H9 (cell line): ENCODE measurements around the gene RYR1. TPM values are rescaled to one million over a fixed set of nuclear protein-coding genes. Genes with fewer than 3 reads are reported as not detected.

ENCODE experiments used
- DNase-seq: peaks from one replicate; pipeline ENCODE4 v3.0.0-alpha.2; 2017
- H2AFZ ChIP-seq: one replicate; pipeline ENCODE4 v1.6.1; 2013; ENCODE audit warnings: mild to moderate bottlenecking, low read length, control low read depth, moderate library complexity
- H2AK5ac ChIP-seq: 2 replicates; pipeline ENCODE4 v1.6.1; 2013; ENCODE audit warnings: low read length, control low read depth, mixed read lengths; ENCODE audit not compliant: insufficient read length
- H2BK120ac ChIP-seq: one replicate; pipeline ENCODE4 v1.6.1; 2013; ENCODE audit warnings: low read depth, mild to moderate bottlenecking, low read length, control low read depth, inconsistent platforms; ENCODE audit not compliant: poor library complexity, severe bottlenecking
- H2BK12ac ChIP-seq: 2 replicates; pipeline ENCODE4 v1.6.1; 2013; ENCODE audit warnings: low read length, control low read depth, mixed read lengths, low read depth; ENCODE audit not compliant: insufficient read length
- H2BK15ac ChIP-seq: 2 replicates; pipeline ENCODE4 v1.6.1; 2013; ENCODE audit warnings: low read depth, low read length, control low read depth
- H2BK20ac ChIP-seq: one replicate; pipeline ENCODE4 v1.6.1; 2013; ENCODE audit warnings: low read depth, mild to moderate bottlenecking, low read length, control low read depth, inconsistent platforms; ENCODE audit not compliant: poor library complexity, severe bottlenecking
- H2BK5ac ChIP-seq: 2 replicates; pipeline ENCODE4 v1.6.1; 2013; ENCODE audit warnings: low read length, control low read depth, mixed read lengths; ENCODE audit not compliant: insufficient read length
- H3K14ac ChIP-seq: 2 replicates; pipeline ENCODE4 v1.6.1; 2013; ENCODE audit warnings: low read length, control low read depth; ENCODE audit not compliant: insufficient read depth
- H3K18ac ChIP-seq: 2 replicates; pipeline ENCODE4 v1.6.1; 2013; ENCODE audit warnings: low read depth, mild to moderate bottlenecking, mixed read lengths, low read length, control low read depth; ENCODE audit not compliant: insufficient read length
- H3K23ac ChIP-seq: 2 replicates; pipeline ENCODE4 v1.6.1; 2013; ENCODE audit warnings: low read length, control low read depth, mixed read lengths, low read depth; ENCODE audit not compliant: insufficient read length
- H3K23me2 ChIP-seq: 2 replicates; pipeline ENCODE4 v1.6.1; 2013; ENCODE audit warnings: low read depth, mild to moderate bottlenecking, mixed read lengths, low read length, control low read depth; ENCODE audit not compliant: insufficient read length, poor library complexity, severe bottlenecking
- H3K27ac ChIP-seq: 2 replicates; pipeline ENCODE4 v1.5.1; 2013; ENCODE audit warnings: low read length, control low read depth, mixed read lengths, low read depth; ENCODE audit not compliant: insufficient read length
- H3K27me3 ChIP-seq: 2 replicates; pipeline ENCODE4 v1.6.1; 2013; ENCODE audit warnings: low read length, control low read depth, inconsistent platforms; ENCODE audit not compliant: insufficient read depth
- H3K4ac ChIP-seq: 2 replicates; pipeline ENCODE4 v1.6.1; 2013; ENCODE audit warnings: low read depth, mild to moderate bottlenecking, control low read depth, inconsistent platforms, low read length, moderate library complexity
- H3K4me1 ChIP-seq: 2 replicates; pipeline ENCODE4 v1.6.1; 2013; ENCODE audit warnings: low read length, control low read depth, inconsistent platforms; ENCODE audit not compliant: insufficient read depth
- H3K4me2 ChIP-seq: 2 replicates; pipeline ENCODE4 v1.6.1; 2013; ENCODE audit warnings: low read length, control low read depth, mixed read lengths; ENCODE audit not compliant: insufficient read length, insufficient read depth
- H3K56ac ChIP-seq: 2 replicates; pipeline ENCODE4 v1.6.1; 2013; ENCODE audit warnings: low read depth, mild to moderate bottlenecking, mixed read lengths, low read length, control low read depth; ENCODE audit not compliant: insufficient read length
- H3K79me1 ChIP-seq: 2 replicates; pipeline ENCODE4 v1.6.1; 2013; ENCODE audit warnings: low read depth, mild to moderate bottlenecking, moderate library complexity, low read length, control low read depth, inconsistent platforms; ENCODE audit not compliant: insufficient read depth, poor library complexity, severe bottlenecking
- H3K79me2 ChIP-seq: 2 replicates; pipeline ENCODE4 v1.6.1; 2013; ENCODE audit warnings: low read length, control low read depth, inconsistent platforms; ENCODE audit not compliant: insufficient read depth
- H3K9ac ChIP-seq: 2 replicates; pipeline ENCODE4 v1.6.1; 2013; ENCODE audit warnings: low read length, control low read depth, mixed read lengths; ENCODE audit not compliant: insufficient read length; ENCODE audit errors: extremely low read depth
- H3K9me3 ChIP-seq: one replicate; pipeline ENCODE4 v1.6.1; 2013; ENCODE audit warnings: low read depth, low read length, inconsistent platforms; ENCODE audit not compliant: control insufficient read depth
- H3T11ph ChIP-seq: one replicate; pipeline ENCODE4 v1.6.1; 2013; ENCODE audit warnings: mild to moderate bottlenecking, low read length, control low read depth, inconsistent platforms
- H4K20me1 ChIP-seq: one replicate; pipeline ENCODE4 v1.6.1; 2013; ENCODE audit not compliant: control insufficient read depth, insufficient read length, insufficient read depth
- H4K5ac ChIP-seq: 2 replicates; pipeline ENCODE4 v1.6.1; 2013; ENCODE audit warnings: low read depth, mild to moderate bottlenecking, mixed read lengths, low read length, control low read depth; ENCODE audit not compliant: insufficient read length
- H4K8ac ChIP-seq: replicated peaks from 2 replicates; pipeline ENCODE4 v1.6.1; 2013; ENCODE audit warnings: low read length, control low read depth, mixed read lengths, low read depth; ENCODE audit not compliant: insufficient read length
- H4K91ac ChIP-seq: 2 replicates; pipeline ENCODE4 v1.6.1; 2013; ENCODE audit warnings: low read depth, mild to moderate bottlenecking, moderate library complexity, mixed read lengths, low read length, control low read depth; ENCODE audit not compliant: insufficient read length
- H3K27ac Mint-ChIP-seq, 3 experiments: 2 replicates in 2 of 3; 3 replicates in 1 of 3; pipeline ENCODE4 v1.8.0; 2020 to 2021; ENCODE audit warnings: mixed read lengths in 3 of 3, mild to moderate bottlenecking in 1 of 3, moderate library complexity in 1 of 3
- H3K27me3 Mint-ChIP-seq: 2 replicates; pipeline ENCODE4 v1.8.0; 2021; ENCODE audit warnings: low read depth, mild to moderate bottlenecking, moderate library complexity, mixed read lengths
- H3K36me3 Mint-ChIP-seq, 3 experiments: 2 replicates in 2 of 3; 3 replicates in 1 of 3; pipeline ENCODE4 v1.8.0; 2020 to 2021; ENCODE audit warnings: low read depth in 3 of 3, mixed read lengths in 3 of 3; ENCODE audit not compliant: insufficient read depth in 1 of 3
- H3K4me1 Mint-ChIP-seq, 2 experiments: 2 replicates each; pipeline ENCODE4 v1.8.0; 2020; ENCODE audit warnings: mixed read lengths in 2 of 2
- H3K4me3 Mint-ChIP-seq, 2 experiments: 2 replicates in 1 of 2; 3 replicates in 1 of 2; pipeline ENCODE4 v1.8.0; 2020 to 2021; ENCODE audit warnings: mild to moderate bottlenecking in 2 of 2, mixed read lengths in 2 of 2, moderate library complexity in 1 of 2
- H3K9me3 Mint-ChIP-seq, 2 experiments: 2 replicates in 1 of 2; 3 replicates in 1 of 2; pipeline ENCODE4 v1.8.0; 2020; ENCODE audit warnings: mild to moderate bottlenecking in 2 of 2, mixed read lengths in 2 of 2, moderate library complexity in 1 of 2
- CTCF ChIP-seq: fragments of 200-600 bp; sonication (generic); conservative IDR thresholded peaks from 3 replicates; pipeline ENCODE4 v1.8.0; 2021; ENCODE audit warnings: antibody characterized with exemption, mild to moderate bottlenecking
- WGBS: extraction: QIAGEN DNeasy Blood & Tissue Kit; methylation state at CpG from one replicate; pipeline ENCODE4 v1.1.7; 2013; ENCODE audit warnings: missing lambda C conversion rate, low lambda C conversion rate, mixed read lengths; ENCODE audit not compliant: insufficient read length; ENCODE audit errors: extremely low coverage; 5-methylcytosine and 5-hydroxymethylcytosine counted together
- total RNA-seq: library from RNA; stranded (reverse); gene quantifications from 2 replicates; pipeline ENCODE4 v1.2.1, GENCODE V29; 2021

RYR1 gene
- total RNA-seq, 1 experiment from 2014 or later = 8.9 TPM

GRCh38 chr19:38632476-38633213, 199.2 kb downstream of the RYR1 start:
- no peak overlapping the region for H2BK12ac ChIP-seq
- no peak overlapping the region for H3K18ac ChIP-seq
- H2BK5ac ChIP-seq = no peak overlapping the region
- H2BK120ac ChIP-seq = no peak overlapping the region
- H4K5ac ChIP-seq = no peak overlapping the region
- H3K27ac Mint-ChIP-seq = peak overlapping the region in 2 of 3 experiments; percentile 73 to 86; a peak in 4 of 7 replicates
- no peak overlapping the region for H4K8ac ChIP-seq
- no peaks in the 10 kb centered on the region for H3K4me1 ChIP-seq
- no peak overlapping the region for H3K14ac ChIP-seq
- no CpG with 5 or more reads among the region's 16 CpGs for WGBS
- H3K4me3 Mint-ChIP-seq = no peak overlapping the region; a peak in 1 of 5 replicates
- no peaks in the 10 kb centered on the region for H3K79me1 ChIP-seq
- H4K91ac ChIP-seq = no peak overlapping the region
- DNase-seq = no peak
- no peaks in the 10 kb centered on the region for H3K79me2 ChIP-seq
- H3K9me3 ChIP-seq = no peaks in the 10 kb centered on the region
- H3K4me2 ChIP-seq = no peak overlapping the region
- H3K9ac ChIP-seq = no peak overlapping the region
- H3K4ac ChIP-seq = no peak overlapping the region
- H3K27ac ChIP-seq = no peak overlapping the region
- peaks cover 35 to 82% (median 82%) of the 10 kb centered on the region in 3 experiments for H3K36me3 Mint-ChIP-seq
- TF ChIP-seq CTCF = no peak
- no peak overlapping the region for H3K56ac ChIP-seq
- H2AK5ac ChIP-seq = no peak overlapping the region
- H2BK15ac ChIP-seq = no peak overlapping the region
- H2AFZ ChIP-seq = no peak overlapping the region
- H3T11ph ChIP-seq = no peak overlapping the region
- no peaks in the 10 kb centered on the region for H4K20me1 ChIP-seq
- no peak overlapping the region for H3K23ac ChIP-seq
- no peaks in the 10 kb centered on the region for H3K23me2 ChIP-seq
- peaks cover 20 to 23% of the 10 kb centered on the region in 2 experiments for H3K4me1 Mint-ChIP-seq
- H3K27me3 ChIP-seq = no peaks in the 10 kb centered on the region
- peaks cover 2% of the 10 kb centered on the region; the same call in 1 of the 2 replicates for H3K27me3 Mint-ChIP-seq
- no peak overlapping the region for H2BK20ac ChIP-seq
- no peaks in the 10 kb centered on the region for H3K9me3 Mint-ChIP-seq
